Natural killer cell (primary cell): Measurements from ENCODE around the gene SP8. TPM values are rescaled to one million over a fixed set of nuclear protein-coding genes. Genes with fewer than 3 reads are reported as not detected.
"Not testable (repeated sequence)": the region's sequence is repeated elsewhere in the genome, so short reads cannot be mapped to it uniquely, and the experiment has no call there.

Experiments
- ATAC-seq, 3 donors: fragments of 150-1000 bp in 2 of 3; fragments of 200-7000 bp in 1 of 3; cut with Tn5 transposase; 1 replicate in 1 of 3; 2 replicates in 2 of 3; pipeline ENCODE4 v1.10.0; 2021; ENCODE audit warnings: mild to moderate bottlenecking in 2 of 3, moderate library complexity in 2 of 3
- DNase-seq, 2 donors: peaks; one replicate each; pipeline versions ENCODE4 v3.0.0 to v3.0.0-alpha.2; 2013 to 2021; ENCODE audit warnings: mixed read lengths in 1 of 2
- H3K27ac ChIP-seq: one replicate; pipeline ENCODE4 v1.5.1; 2013; ENCODE audit warnings: mild to moderate bottlenecking, low read length
- H3K27me3 ChIP-seq: one replicate; pipeline ENCODE4 v1.6.1; 2013; ENCODE audit warnings: low read length; ENCODE audit not compliant: control insufficient read depth, insufficient read depth
- H3K36me3 ChIP-seq: one replicate; pipeline ENCODE4 v1.6.1; 2013; ENCODE audit warnings: low read length; ENCODE audit not compliant: control insufficient read depth, insufficient read depth
- H3K4me1 ChIP-seq: one replicate; pipeline ENCODE4 v1.6.1; 2013; ENCODE audit warnings: low read length; ENCODE audit not compliant: control insufficient read depth, insufficient read depth
- H3K4me3 ChIP-seq: one replicate; pipeline ENCODE4 v1.5.1; 2013; ENCODE audit warnings: low read length
- H3K9me3 ChIP-seq: one replicate; pipeline ENCODE4 v1.6.1; 2013; ENCODE audit warnings: low read length; ENCODE audit not compliant: control insufficient read depth, insufficient read depth
- H3K27ac Mint-ChIP-seq, 2 donors: one replicate each; pipeline ENCODE4 v1.8.0; 2022; ENCODE audit warnings: mild to moderate bottlenecking in 2 of 2, mixed read lengths in 2 of 2, moderate library complexity in 1 of 2
- H3K27me3 Mint-ChIP-seq, 2 donors: one replicate each; pipeline ENCODE4 v1.8.0; 2022; ENCODE audit warnings: low read depth in 2 of 2, mixed read lengths in 2 of 2
- H3K36me3 Mint-ChIP-seq: one replicate; pipeline ENCODE4 v1.8.0; 2022; ENCODE audit warnings: mixed read lengths
- H3K4me1 Mint-ChIP-seq, 2 donors: one replicate each; pipeline ENCODE4 v1.8.0; 2022; ENCODE audit warnings: mixed read lengths in 2 of 2
- H3K4me3 Mint-ChIP-seq: one replicate; pipeline ENCODE4 v1.8.0; 2022; ENCODE audit warnings: mild to moderate bottlenecking, moderate library complexity, mixed read lengths
- H3K9me3 Mint-ChIP-seq, 2 donors: one replicate each; pipeline ENCODE4 v1.8.0; 2022; ENCODE audit warnings: mixed read lengths in 2 of 2
- CTCF ChIP-seq: fragments of 200-600 bp; IDR thresholded peaks from one replicate; pipeline ENCODE4 v1.8.0; 2022; ENCODE audit warnings: antibody characterized with exemption
- whole genome bisulfite sequencing: methylation state at CpG from one replicate; pipeline ENCODE4 v1.1.7; 2013; ENCODE audit warnings: missing lambda C conversion rate; ENCODE audit not compliant: insufficient coverage; 5-methylcytosine and 5-hydroxymethylcytosine counted together
- intact Hi-C: fragments of 100-400 bp; cut with micrococcal nuclease; formaldehyde crosslinking; loops from one replicate; pipeline ENCODE4 v1.14.2; 2022
- total RNA-seq, 4 donors: library from RNA; stranded (reverse); fragments of 120-200 nt in 1 of 4; gene quantifications; one replicate each; pipeline versions ENCODE4 v1.2.3 to v1.2.4, GENCODE V29; 2013 to 2022

SP8 gene
- total RNA-seq: not detected
- total RNA-seq (2013): not detected

DNA sequence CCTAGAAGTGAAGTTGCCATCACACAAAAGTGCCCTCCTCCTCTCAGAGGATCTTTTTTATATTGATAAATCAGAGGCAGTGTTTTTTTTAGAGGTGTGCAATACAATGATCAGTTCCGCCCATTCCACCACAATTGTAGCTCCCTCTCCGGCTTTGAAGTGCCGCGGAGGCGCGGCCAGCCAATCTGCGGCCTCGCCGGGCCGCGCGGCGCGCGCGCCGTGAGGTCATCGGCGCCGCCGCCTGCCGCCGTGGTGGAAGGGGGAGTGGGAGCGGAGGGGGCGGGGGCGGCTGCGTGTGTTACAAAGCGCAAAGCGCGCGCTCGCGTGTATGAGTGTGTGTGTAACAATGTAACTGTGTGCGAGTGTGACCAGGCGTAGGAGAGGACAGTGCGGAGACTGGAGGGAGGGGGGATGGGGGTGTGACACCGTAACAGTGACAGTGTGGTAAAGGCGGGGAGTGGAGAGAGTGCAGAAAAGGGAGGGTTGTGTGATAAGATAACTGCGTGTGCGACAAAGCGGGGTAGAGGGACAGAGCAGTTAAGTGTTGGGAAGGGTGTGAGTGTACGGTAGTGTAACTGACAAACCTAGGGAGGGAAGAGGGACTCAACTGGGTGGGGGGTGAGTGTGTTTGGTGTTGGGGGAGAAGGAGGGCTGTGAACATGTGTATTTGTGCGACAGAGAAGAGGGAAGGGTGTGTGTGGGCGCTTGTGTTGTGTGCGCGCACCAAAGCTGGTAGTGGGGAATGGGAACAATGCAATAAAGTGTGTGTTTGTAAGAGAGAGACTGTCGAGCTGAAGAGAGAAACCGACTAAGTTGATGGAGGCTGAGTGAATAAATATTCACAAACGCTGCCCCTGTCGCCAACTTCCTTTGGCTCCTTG lies at the start of gene SP8:
Gene SP8, minus strand, starts transcription at position 108 of the 881 bp plus-strand sequence. Its CDS starts 88 bp downstream, at position 20.
- Mint-ChIP-seq H3K4me1 (peaks cover 17 to 32% of the 10 kb centered on the region in 2 donors), H3K36me3 (peaks cover 34% of the 10 kb centered on the region), H3K4me3 (peak within 1 kb of the TSS; percentile 83), H3K27me3 (peaks cover 64 to 79% of the 10 kb centered on the region in 2 donors), H3K27ac (no peak within 1 kb of the TSS), H3K9me3 (peaks cover 6 to 12% of the 10 kb centered on the region in 2 donors)
- H3K4me1 ChIP-seq: peaks cover 17% of the 10 kb centered on the region
- H3K36me3 ChIP-seq: no peaks in the 10 kb centered on the region
- no peak for TF ChIP-seq CTCF
- intact Hi-C loops: no loop called here
- WGBS: 7% methylated on average over 50 of the region's 50 CpGs
- peaks cover 77% of the 10 kb centered on the region for H3K27me3 ChIP-seq
- H3K4me3 ChIP-seq: peak within 1 kb of the TSS; percentile 5
- ATAC-seq: peak; percentile 46 to 54 (median 52)
- peaks cover 7% of the 10 kb centered on the region for H3K9me3 ChIP-seq
- peak in 1 of 2 donors; percentile 21 for DNase-seq
- H3K27ac ChIP-seq: no peak within 1 kb of the TSS

- H3K4me3 ChIP-seq, H3K4me3 Mint-ChIP-seq, ATAC-seq, H3K9me3 ChIP-seq, DNase-seq, H3K27ac ChIP-seq, H3K36me3 ChIP-seq, H3K4me1 Mint-ChIP-seq, H3K27ac Mint-ChIP-seq, H3K27me3 ChIP-seq, H3K4me1 ChIP-seq, H3K36me3 Mint-ChIP-seq, H3K27me3 Mint-ChIP-seq, H3K9me3 Mint-ChIP-seq, intact Hi-C loops: not testable (repeated sequence)
- no CpG with 5 or more reads among the region's 2 CpGs for WGBS
Measured at GRCh38 chr7:20836424-20836823, 49.7 kb upstream of the SP8 start.

DNA sequence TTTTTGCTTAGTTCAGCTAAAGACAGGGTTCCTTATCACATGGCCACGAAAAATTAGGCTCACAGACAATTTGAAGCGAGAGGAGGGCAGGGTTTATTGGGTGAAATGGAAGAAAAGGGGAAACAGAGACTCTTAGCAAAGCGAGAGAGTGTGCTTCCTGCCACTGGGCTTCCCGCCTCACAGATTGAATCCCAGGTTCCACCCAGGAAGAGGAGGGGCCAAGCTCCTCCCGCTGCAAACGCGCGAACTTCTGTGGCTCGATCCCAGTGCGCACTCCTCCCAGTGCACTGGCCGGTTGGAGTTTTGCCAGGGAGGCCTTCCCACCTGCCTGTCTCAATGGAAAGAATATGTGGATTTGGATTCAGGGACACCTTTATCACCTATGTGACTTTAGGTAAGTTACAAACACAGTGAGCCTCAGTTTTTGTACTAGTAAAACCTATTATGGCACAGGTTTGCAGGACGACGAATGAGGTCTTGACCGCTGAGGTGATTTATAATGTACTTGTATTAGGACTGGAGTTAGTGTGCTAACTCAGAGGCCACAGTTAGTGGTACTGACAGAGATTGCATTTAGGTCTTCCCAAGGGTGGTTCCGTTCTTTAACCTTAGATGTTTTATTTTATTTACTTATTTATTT lies 48.5 kb upstream of the SP8 start:
- no peak overlapping the region for H3K27ac ChIP-seq
- no peaks in the 10 kb centered on the region for H3K27me3 ChIP-seq
- no peaks in the 10 kb centered on the region for H3K27me3 Mint-ChIP-seq
- no peak overlapping the region for H3K4me3 ChIP-seq
- H3K4me3 Mint-ChIP-seq: no peak overlapping the region
- H3K36me3 Mint-ChIP-seq: no peaks in the 10 kb centered on the region
- H3K4me1 ChIP-seq: no peaks in the 10 kb centered on the region
- 92% methylated on average over 14 of the region's 15 CpGs for WGBS
- no peaks in the 10 kb centered on the region for H3K4me1 Mint-ChIP-seq
- no peak for TF ChIP-seq CTCF
- DNase-seq: no peak
- no peaks in the 10 kb centered on the region for H3K36me3 ChIP-seq
- intact Hi-C loops: no loop called here
- no peak overlapping the region for H3K27ac Mint-ChIP-seq
- H3K9me3 ChIP-seq: no peaks in the 10 kb centered on the region
- peaks cover 0 to 2% of the 10 kb centered on the region in 2 donors for H3K9me3 Mint-ChIP-seq
- ATAC-seq: no peak

DNA sequence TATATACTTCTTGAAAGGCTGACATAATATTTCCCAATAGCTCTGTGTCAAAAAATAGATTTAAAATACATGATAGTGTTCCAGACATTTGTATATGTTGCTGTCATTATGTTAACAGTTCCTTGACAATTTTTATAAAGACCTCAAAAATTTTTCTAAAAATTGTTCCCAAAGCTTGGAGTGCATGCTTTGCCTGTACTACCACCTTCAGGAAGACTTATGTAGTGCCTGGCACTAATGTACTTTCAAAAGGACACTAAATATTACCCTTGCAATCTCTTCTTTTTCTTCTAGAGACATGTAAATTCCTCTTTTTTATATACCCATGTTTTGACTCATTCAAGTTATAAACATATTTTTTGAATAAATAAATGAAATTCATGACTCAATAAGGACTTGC lies 48.0 kb upstream of the SP8 start:
- Mint-ChIP-seq H3K36me3 (no peaks in the 10 kb centered on the region), H3K27me3 (no peaks in the 10 kb centered on the region), H3K9me3 (peaks cover 0 to 2% of the 10 kb centered on the region in 2 donors), H3K27ac (no peak overlapping the region), H3K4me3 (no peak overlapping the region), H3K4me1 (no peaks in the 10 kb centered on the region)
- ATAC-seq (no peak), DNase-seq (no peak)
- Histone ChIP-seq H3K4me3 (no peak overlapping the region), H3K27me3 (no peaks in the 10 kb centered on the region), H3K36me3 (no peaks in the 10 kb centered on the region), H3K27ac (no peak overlapping the region), H3K4me1 (no peaks in the 10 kb centered on the region), H3K9me3 (no peaks in the 10 kb centered on the region)
- TF ChIP-seq CTCF: no peak
- intact Hi-C loops: no loop called here
